Liver (tissue), 10 donors: ENCODE measurements around the gene LGR4. TPM values are rescaled to one million over a fixed set of nuclear protein-coding genes. Genes with fewer than 3 reads are reported as not detected.
"Not testable (repeated sequence)": the region's sequence is repeated elsewhere in the genome, so short reads cannot be mapped to it uniquely, and the experiment has no call there.

Experiments
- DNase-seq: peaks from one replicate; pipeline ENCODE4 v3.0.0-alpha.2; 2017; ENCODE audit warnings: low spot score
- H3K27ac ChIP-seq, 2 donors: one replicate each; pipeline ENCODE4 v1.7.0; 2013; ENCODE audit warnings: inconsistent platforms in 2 of 2, low read length in 2 of 2, control low read depth in 1 of 2, low read depth in 1 of 2, mild to moderate bottlenecking in 1 of 2
- H3K27me3 ChIP-seq, 4 donors: one replicate each; pipeline versions ENCODE4 v1.6.1 to v1.7.0; 2013; ENCODE audit warnings: low read length in 3 of 4, inconsistent platforms in 1 of 4, mild to moderate bottlenecking in 1 of 4, moderate library complexity in 1 of 4; ENCODE audit not compliant: control insufficient read depth in 4 of 4, insufficient read depth in 4 of 4
- H3K36me3 ChIP-seq, 4 donors: one replicate each; pipeline versions ENCODE4 v1.6.1 to v1.7.0; 2013; ENCODE audit warnings: low read length in 3 of 4, mild to moderate bottlenecking in 3 of 4, low read depth in 1 of 4, moderate library complexity in 1 of 4; ENCODE audit not compliant: control insufficient read depth in 4 of 4, insufficient read depth in 3 of 4
- H3K4me1 ChIP-seq, 4 donors: one replicate each; pipeline versions ENCODE4 v1.6.1 to v1.7.0; 2013; ENCODE audit warnings: low read length in 3 of 4, mild to moderate bottlenecking in 3 of 4, moderate library complexity in 1 of 4; ENCODE audit not compliant: control insufficient read depth in 4 of 4, insufficient read depth in 4 of 4
- H3K4me3 ChIP-seq, 3 donors: one replicate each; pipeline versions ENCODE4 v1.6.1 to v1.7.0; 2013; ENCODE audit warnings: low read length in 3 of 3, control low read depth in 1 of 3, low read depth in 1 of 3, mild to moderate bottlenecking in 1 of 3
- H3K9ac ChIP-seq, 2 donors: one replicate each; pipeline ENCODE4 v1.7.0; 2013; ENCODE audit warnings: low read length in 2 of 2, mild to moderate bottlenecking in 2 of 2, moderate library complexity in 2 of 2, control low read depth in 1 of 2, low read depth in 1 of 2
- H3K9me3 ChIP-seq, 4 donors: one replicate each; pipeline versions ENCODE4 v1.6.1 to v1.7.0; 2013; ENCODE audit warnings: low read length in 3 of 4; ENCODE audit not compliant: control insufficient read depth in 4 of 4
- HNF4G ChIP-seq: IDR thresholded peaks from 2 replicates; pipeline ENCODE4 v1.6.1; 2016; ENCODE audit warnings: antibody characterized with exemption
- RAD21 ChIP-seq, 2 donors: IDR thresholded peaks; 2 replicates each; pipeline ENCODE4 v1.6.1; 2016; ENCODE audit warnings: antibody characterized with exemption in 2 of 2, mild to moderate bottlenecking in 2 of 2
- WGBS: extraction: QIAGEN DNeasy Blood & Tissue Kit; methylation state at CpG from one replicate; pipeline ENCODE4 v1.1.7; 2013; 5-methylcytosine and 5-hydroxymethylcytosine counted together
- polyA plus RNA-seq, 2 donors: library from polyadenylated mRNA; stranded (reverse) in 1 of 2; unstranded in 1 of 2; fragments of 200-250 nt in 1 of 2; fragments of >200 nt in 1 of 2; fragmentation: Nextera tagmentation in 1 of 2; extraction: Ambion mirVana in 1 of 2; gene quantifications; one replicate each; pipeline versions ENCODE4 v1.2.1 to v1.2.3, GENCODE V29; 2013 to 2015
- small RNA-seq: library from RNA; depleted of rRNA; stranded (forward); fragments of <200 nt; gene quantifications from one replicate; pipeline ENCODE3, GENCODE V24; 2014
- total RNA-seq, 2 donors: library from RNA; depleted of rRNA; stranded (reverse); fragments of >200 nt; gene quantifications; one replicate each; pipeline ENCODE4 v1.2.3, GENCODE V29; 2014
- TF ChIP-seq, protein P1 (sequence below): IDR thresholded peaks from 2 replicates; pipeline ENCODE4 v1.6.1; 2016; ENCODE audit warnings: antibody characterized with exemption
- donor health status: healthy.
- donor health status: healthy.
- donor health status: healthy.
- donor health status: healthy.
- donor health status: healthy.

Gene LGR4
- total and polyA plus RNA-seq, 4 donors = 13.7 to 95.3 (median 42.5) TPM

DNA sequence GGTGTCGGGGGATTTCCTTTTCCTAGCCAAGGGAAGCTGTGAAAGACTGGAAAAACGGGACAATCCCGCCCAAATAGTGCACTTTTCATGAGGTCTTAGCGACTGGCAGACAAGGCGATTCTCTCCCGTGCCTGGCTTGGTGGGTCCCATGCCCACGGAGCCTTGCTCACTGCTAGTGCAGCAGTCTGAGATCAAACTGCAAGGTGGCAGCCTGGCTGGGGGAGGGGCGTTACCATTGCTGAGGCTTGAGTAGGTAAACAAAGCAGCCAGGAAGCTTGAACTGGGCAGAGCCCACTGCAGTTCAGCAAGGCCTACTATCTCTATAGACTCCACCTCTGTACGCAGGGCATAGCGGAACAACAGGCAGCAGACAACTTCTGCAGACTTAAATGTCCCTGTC, 151.2 kb downstream of the LGR4 start:
- H3K36me3 ChIP-seq, H3K4me3 ChIP-seq, H3K4me1 ChIP-seq, DNase-seq, H3K9ac ChIP-seq, H3K9me3 ChIP-seq, H3K27me3 ChIP-seq, H3K27ac ChIP-seq: not testable (repeated sequence)
- 95% methylated on average over 10 of the region's 10 CpGs for WGBS

DNA sequence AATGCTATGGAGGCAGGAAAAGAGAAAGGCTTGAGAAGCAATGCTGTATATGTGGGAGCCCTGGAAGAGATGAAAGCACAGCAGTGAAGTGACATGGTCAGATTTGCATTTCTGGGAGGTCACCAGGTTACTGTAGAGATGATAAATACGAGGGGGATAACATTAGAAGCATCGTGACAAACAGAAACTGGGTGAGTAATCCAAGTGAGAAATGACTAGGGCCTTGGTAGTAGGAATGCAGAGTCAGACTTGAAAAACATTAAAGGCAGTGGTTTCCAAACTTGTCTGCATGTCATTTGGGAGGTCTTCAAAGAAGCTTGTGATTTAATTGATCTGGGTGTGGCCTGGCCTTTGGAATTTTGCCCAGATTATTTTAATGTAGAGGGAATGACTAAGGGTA, 153.5 kb downstream of the LGR4 start:
- Histone ChIP-seq H3K27me3 (no peaks in the 10 kb centered on the region), H3K9me3 (no peaks in the 10 kb centered on the region), H3K4me3 (no peak overlapping the region), H3K4me1 (no peaks in the 10 kb centered on the region), H3K9ac (no peak overlapping the region), H3K27ac (no peak overlapping the region), H3K36me3 (no peaks in the 10 kb centered on the region)
- no peak for DNase-seq
- WGBS = 62% methylated on average over 2 of the region's 2 CpGs
- no peak for TF ChIP-seq RAD21 (IDR thresholded peaks at IDR 0.05)

DNA sequence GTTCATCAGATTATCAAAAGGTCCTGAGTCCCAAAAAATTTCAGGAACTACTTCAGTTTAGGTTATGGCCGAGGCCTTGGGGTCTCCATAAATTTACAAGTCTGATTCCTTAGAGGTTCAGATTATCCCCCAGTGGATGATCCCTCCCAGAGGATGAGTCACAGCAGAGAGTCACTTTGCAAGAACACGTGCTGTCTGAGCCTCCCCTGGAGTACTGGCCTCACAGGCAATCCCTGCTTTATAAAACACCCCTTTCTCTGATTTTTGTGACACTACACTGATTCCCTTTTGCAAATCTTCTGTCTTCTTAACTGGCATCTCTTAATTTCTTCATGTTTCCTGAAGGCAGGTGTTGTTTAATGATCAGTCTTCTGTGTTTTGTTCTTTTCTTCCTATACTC, 154.8 kb downstream of the LGR4 start:
- no peak for DNase-seq
- H3K4me1 ChIP-seq = peaks cover 0 to 9% (median 4%) of the 10 kb centered on the region in 4 donors
- H3K27ac ChIP-seq = no peak overlapping the region
- no peaks in the 10 kb centered on the region for H3K9me3 ChIP-seq
- H3K4me3 ChIP-seq = no peak overlapping the region
- TF ChIP-seq RAD21 (IDR thresholded peaks at IDR 0.05) = no peak
- no peak for TF ChIP-seq HNF4G
- TF ChIP-seq, protein P1, sequence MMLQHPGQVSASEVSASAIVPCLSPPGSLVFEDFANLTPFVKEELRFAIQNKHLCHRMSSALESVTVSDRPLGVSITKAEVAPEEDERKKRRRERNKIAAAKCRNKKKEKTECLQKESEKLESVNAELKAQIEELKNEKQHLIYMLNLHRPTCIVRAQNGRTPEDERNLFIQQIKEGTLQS = no peak
- no peaks in the 10 kb centered on the region for H3K27me3 ChIP-seq
- H3K9ac ChIP-seq = no peak overlapping the region
- 92% methylated on average over 2 of the region's 2 CpGs for WGBS
- no peaks in the 10 kb centered on the region for H3K36me3 ChIP-seq

Small RNAs within 50 kb of the gene (small RNA-seq; reads per million reads assigned to genes)
- gene AC100771.1 = not detected
- not detected for gene MIR8087
- gene RNA5SP339 = not detected

Other genes with a start within 250 kb of the LGR4 start
- 10 to 100 TPM in 1 of 2 donors, 1 to 10 TPM in 1; 1.8 to 10.5 TPM for gene CCDC34, start 109.6 kb downstream of the LGR4 start, total RNA-seq
- 1 to 10 TPM; 1.1 to 1.3 TPM for gene CCDC34, start 109.6 kb downstream of the LGR4 start, polyA plus RNA-seq
- gene LIN7C, start 34.0 kb upstream of the LGR4 start, total RNA-seq = 10 to 100 TPM; 37.7 to 43.7 TPM
- 10 to 100 TPM in 1 of 2 donors, 1 to 10 TPM in 1; 5.2 to 14.0 TPM for gene LIN7C, start 34.0 kb upstream of the LGR4 start, polyA plus RNA-seq
- under 1 TPM; 0.08 to 0.28 TPM for gene BDNF, start 227.7 kb upstream of the LGR4 start, total RNA-seq
- under 1 TPM; 0.03 to 0.06 TPM for gene BDNF, start 227.7 kb upstream of the LGR4 start, polyA plus RNA-seq